ENCODE data around the gene CSGALNACT2. TPM values are rescaled to one million over a fixed set of nuclear protein-coding genes. Genes with fewer than 3 reads are reported as not detected.
A peak's percentile ranks its signal among the peaks of the same experiment; 100 is the strongest.
"Not testable (repeated sequence)": the region's sequence is repeated elsewhere in the genome, so short reads cannot be mapped to it uniquely, and the experiment has no call there.

CSGALNACT2 gene
- total RNA-seq, result 10 to 100 TPM; 38.0 to 39.7 TPM

GRCh38 chr10:43138021-43138756 lies at the start of gene CSGALNACT2:
Gene CSGALNACT2, plus strand, starts transcription at chr10:43138445. Its CDS starts 16,705 bp downstream, at chr10:43155150.
- peak within 1 kb of the TSS; percentile 100 for H3K27ac Mint-ChIP-seq
- H3K4me1 Mint-ChIP-seq, result peaks cover 73% of the 10 kb centered on the region
- peak within 1 kb of the TSS; percentile 97 for H3K4me3 Mint-ChIP-seq
- peaks cover 38% of the 10 kb centered on the region for H3K36me3 Mint-ChIP-seq
- ATAC-seq (peak; percentile 78), DNase-seq (peak; percentile 91)
- H3K27me3 Mint-ChIP-seq, result no peaks in the 10 kb centered on the region
- H3K9me3 Mint-ChIP-seq (ENCODE audit: low read depth), result no peaks in the 10 kb centered on the region
- CTCF ChIA-PET, result interaction anchor here (0.8 to 4.9 kb wide), 12 partner anchors 8 to 215 kb away, joined by 3 to 49 read pairs (median 4); no protein-coding TSS in a partner anchor

DNA sequence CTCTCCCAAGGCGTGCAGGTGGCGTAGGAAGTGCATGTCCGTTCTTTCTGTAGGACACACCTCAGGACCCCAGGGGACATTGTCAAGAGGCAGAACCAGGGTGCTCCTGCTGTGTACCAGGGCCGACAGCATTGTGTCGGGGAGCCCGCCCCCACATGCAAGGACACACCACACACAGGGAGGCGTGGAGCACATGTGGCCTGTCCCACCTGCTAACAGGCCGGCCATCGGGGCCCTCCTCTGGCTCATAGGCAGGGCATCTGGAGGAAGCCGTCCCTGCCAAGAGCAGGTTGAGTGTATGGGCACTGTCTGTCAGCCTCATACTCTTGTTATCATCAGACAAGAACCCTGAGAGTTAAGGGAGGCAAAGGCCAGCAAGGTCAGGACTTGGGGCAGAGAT lies 48.7 kb upstream of the CSGALNACT2 start:
- Mint-ChIP-seq H3K27me3 (peaks cover 16% of the 10 kb centered on the region), H3K4me1 (no peaks in the 10 kb centered on the region), H3K36me3 (no peaks in the 10 kb centered on the region), H3K27ac (no peak overlapping the region), H3K9me3 (ENCODE audit: low read depth) (no peaks in the 10 kb centered on the region), H3K4me3 (no peak overlapping the region)
- DNase-seq (no peak), ATAC-seq (no peak)
- CTCF ChIA-PET, result no interaction called here

- H3K27ac Mint-ChIP-seq, result no peak overlapping the region
- no peaks in the 10 kb centered on the region for H3K36me3 Mint-ChIP-seq
- ATAC-seq (no peak), DNase-seq (no peak)
- CTCF ChIA-PET, result no interaction called here
- H3K4me1 Mint-ChIP-seq, result no peaks in the 10 kb centered on the region
- no peak overlapping the region for H3K4me3 Mint-ChIP-seq
- peaks cover 16% of the 10 kb centered on the region for H3K27me3 Mint-ChIP-seq
- H3K9me3 Mint-ChIP-seq (ENCODE audit: low read depth), result no peaks in the 10 kb centered on the region
These were observed 48.1 kb upstream of the CSGALNACT2 start for GRCh38 chr10:43090188-43090587.

GRCh38 chr10:43090664-43091063 lies 47.6 kb upstream of the CSGALNACT2 start:
- CTCF ChIA-PET, result no interaction called here
- peaks cover 14% of the 10 kb centered on the region for H3K27me3 Mint-ChIP-seq
- ATAC-seq, result no peak
- no peaks in the 10 kb centered on the region for H3K4me1 Mint-ChIP-seq
- no peaks in the 10 kb centered on the region for H3K9me3 Mint-ChIP-seq (ENCODE audit: low read depth)
- no peak for DNase-seq
- H3K36me3 Mint-ChIP-seq, result no peaks in the 10 kb centered on the region
- no peak overlapping the region for H3K27ac Mint-ChIP-seq
- no peak overlapping the region for H3K4me3 Mint-ChIP-seq

- no peaks in the 10 kb centered on the region for H3K9me3 Mint-ChIP-seq (ENCODE audit: low read depth)
- CTCF ChIA-PET, result no interaction called here
- H3K27me3 Mint-ChIP-seq, result peaks cover 14% of the 10 kb centered on the region
- H3K4me1 Mint-ChIP-seq, result no peaks in the 10 kb centered on the region
- no peaks in the 10 kb centered on the region for H3K36me3 Mint-ChIP-seq
- no peak for ATAC-seq
- H3K4me3 Mint-ChIP-seq, result no peak overlapping the region
- no peak overlapping the region for H3K27ac Mint-ChIP-seq
- no peak for DNase-seq
These were observed 46.4 kb upstream of the CSGALNACT2 start for GRCh38 chr10:43091846-43092245.

DNA sequence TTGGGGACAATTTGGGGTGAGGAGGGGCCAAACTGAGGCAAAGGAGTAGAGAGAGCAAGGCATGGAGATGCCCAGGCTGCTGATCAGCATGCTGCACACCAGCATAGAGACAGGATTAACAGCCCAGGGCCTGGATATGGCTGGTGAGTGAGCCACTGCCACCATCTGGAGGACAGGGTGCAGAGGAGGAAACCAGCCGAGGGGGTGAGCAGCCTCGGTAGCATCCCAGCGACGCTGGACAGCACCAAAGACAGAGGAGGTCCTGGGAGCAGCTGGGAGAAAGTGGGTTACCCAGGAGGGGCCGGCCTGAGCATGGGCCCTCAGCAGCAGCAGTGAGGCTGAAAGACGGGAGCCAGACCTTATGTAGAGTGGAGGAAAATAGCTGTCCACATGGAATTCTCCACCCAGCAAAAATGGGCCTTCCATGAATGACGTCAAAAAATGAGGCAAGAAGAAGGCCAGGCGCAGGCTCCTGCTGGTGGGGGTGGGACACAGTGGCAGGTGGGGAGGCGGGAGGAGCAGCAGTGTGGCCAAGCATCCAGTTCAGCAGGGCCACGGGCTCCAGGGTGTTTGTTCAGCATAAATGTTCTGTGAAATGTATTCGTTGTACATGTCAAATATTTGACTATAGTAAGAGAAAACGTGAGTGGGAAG lies 44.7 kb upstream of the CSGALNACT2 start:
- ATAC-seq (no peak), DNase-seq (no peak)
- Mint-ChIP-seq H3K27ac (no peak overlapping the region), H3K36me3 (no peaks in the 10 kb centered on the region), H3K4me3 (no peak overlapping the region), H3K27me3 (peaks cover 14% of the 10 kb centered on the region), H3K4me1 (no peaks in the 10 kb centered on the region), H3K9me3 (ENCODE audit: low read depth) (no peaks in the 10 kb centered on the region)
- CTCF ChIA-PET, result interaction anchor here (1.9 kb wide), 1 partner anchor 8 kb away, joined by 4 read pairs; no protein-coding TSS in a partner anchor

DNA sequence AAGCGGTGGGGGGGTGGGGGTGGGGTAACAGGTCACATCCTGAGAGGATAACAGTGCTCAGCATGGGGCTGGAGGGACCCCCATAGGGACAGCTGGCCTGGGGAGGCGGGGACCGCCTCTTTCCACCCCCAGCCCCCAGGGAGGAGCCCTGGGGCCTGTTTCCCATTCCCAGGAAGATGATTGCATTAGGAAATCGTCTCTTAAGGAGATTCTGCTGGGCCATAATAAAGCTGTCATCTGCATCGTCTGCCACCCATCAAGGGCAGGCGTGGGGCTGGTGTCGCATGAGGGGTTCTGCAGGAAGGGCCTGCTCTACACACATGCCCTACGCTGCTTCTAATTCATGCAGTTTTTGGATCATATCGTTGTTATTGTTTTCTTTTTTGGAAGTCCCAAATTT lies 44.2 kb upstream of the CSGALNACT2 start:
- no peaks in the 10 kb centered on the region for H3K9me3 Mint-ChIP-seq (ENCODE audit: low read depth)
- H3K27ac Mint-ChIP-seq, result no peak overlapping the region
- H3K36me3 Mint-ChIP-seq, result no peaks in the 10 kb centered on the region
- DNase-seq (no peak), ATAC-seq (no peak)
- no peaks in the 10 kb centered on the region for H3K4me1 Mint-ChIP-seq
- no peak overlapping the region for H3K4me3 Mint-ChIP-seq
- CTCF ChIA-PET, result interaction anchor here (1.9 kb wide), 1 partner anchor 8 kb away, joined by 4 read pairs; no protein-coding TSS in a partner anchor
- H3K27me3 Mint-ChIP-seq, result peaks cover 14% of the 10 kb centered on the region

DNA sequence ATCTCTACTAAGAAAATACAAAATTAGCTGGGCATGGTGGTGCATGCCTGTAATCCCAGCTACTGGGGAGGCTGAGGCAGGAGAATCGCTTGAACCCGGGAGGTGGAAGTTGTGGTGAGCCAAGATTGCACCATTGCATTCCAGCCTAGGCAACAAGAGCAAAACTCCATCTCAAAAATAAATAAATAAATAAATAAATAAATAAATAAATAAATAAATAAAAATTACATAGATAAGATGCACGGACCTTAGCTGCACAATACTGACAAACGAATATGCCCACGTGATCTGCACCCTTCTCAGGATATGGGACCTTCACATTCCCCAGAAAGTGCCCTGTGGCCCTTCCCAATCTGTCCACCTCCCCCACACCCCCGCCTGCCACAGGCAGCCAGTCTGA lies 38.9 kb upstream of the CSGALNACT2 start:
- H3K9me3 Mint-ChIP-seq (ENCODE audit: low read depth); H3K4me3 Mint-ChIP-seq; H3K4me1 Mint-ChIP-seq; ATAC-seq; CTCF ChIA-PET; DNase-seq; H3K27ac Mint-ChIP-seq; H3K36me3 Mint-ChIP-seq: not testable (repeated sequence)
- peaks cover 24% of the 10 kb centered on the region for H3K27me3 Mint-ChIP-seq

DNA sequence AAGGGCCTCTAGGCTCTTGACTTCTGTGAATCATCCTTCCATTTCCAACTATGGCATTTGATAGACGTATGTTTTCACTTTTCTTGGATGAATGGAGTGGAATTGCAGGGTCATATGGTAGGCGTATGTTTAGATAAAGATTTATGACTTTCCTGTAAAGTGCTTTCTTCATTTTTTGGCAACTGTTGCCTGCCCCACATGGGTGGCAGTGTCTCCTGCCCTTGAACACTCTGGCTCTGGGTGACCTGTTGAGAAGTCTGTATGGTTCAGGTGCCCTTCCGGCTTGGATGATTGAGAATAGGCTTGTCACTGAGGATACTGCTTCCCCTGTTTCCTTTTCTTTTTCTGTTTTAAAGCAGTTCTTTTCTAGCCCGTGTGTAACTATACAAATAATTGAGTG lies 38.3 kb upstream of the CSGALNACT2 start:
- H3K4me3 Mint-ChIP-seq, result no peak overlapping the region
- no peak overlapping the region for H3K27ac Mint-ChIP-seq
- H3K36me3 Mint-ChIP-seq, result no peaks in the 10 kb centered on the region
- no peak for DNase-seq
- CTCF ChIA-PET, result no interaction called here
- peaks cover 5% of the 10 kb centered on the region for H3K4me1 Mint-ChIP-seq
- ATAC-seq, result no peak
- H3K9me3 Mint-ChIP-seq (ENCODE audit: low read depth), result no peaks in the 10 kb centered on the region
- peaks cover 25% of the 10 kb centered on the region for H3K27me3 Mint-ChIP-seq

DNA sequence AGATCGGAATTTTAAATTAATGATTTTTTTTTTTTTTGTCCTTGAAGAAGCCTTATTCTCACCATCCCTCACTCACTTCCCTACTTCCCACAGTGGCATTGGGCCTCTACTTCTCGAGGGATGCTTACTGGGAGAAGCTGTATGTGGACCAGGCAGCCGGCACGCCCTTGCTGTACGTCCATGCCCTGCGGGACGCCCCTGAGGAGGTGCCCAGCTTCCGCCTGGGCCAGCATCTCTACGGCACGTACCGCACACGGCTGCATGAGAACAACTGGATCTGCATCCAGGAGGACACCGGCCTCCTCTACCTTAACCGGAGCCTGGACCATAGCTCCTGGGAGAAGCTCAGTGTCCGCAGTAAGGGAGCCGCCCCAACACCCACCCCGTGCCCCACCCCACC lies 37.9 kb upstream of the CSGALNACT2 start:
- Mint-ChIP-seq H3K27me3 (peaks cover 28% of the 10 kb centered on the region), H3K4me1 (peaks cover 8% of the 10 kb centered on the region), H3K36me3 (no peaks in the 10 kb centered on the region), H3K27ac (no peak overlapping the region), H3K9me3 (ENCODE audit: low read depth) (no peaks in the 10 kb centered on the region), H3K4me3 (no peak overlapping the region)
- CTCF ChIA-PET, result no interaction called here
- no peak for DNase-seq
- no peak for ATAC-seq

- H3K4me3 Mint-ChIP-seq, result no peak overlapping the region
- CTCF ChIA-PET, result interaction anchor here (1.0 kb wide), 1 partner anchor 23 kb away, joined by 3 read pairs; no protein-coding TSS in a partner anchor
- no peaks in the 10 kb centered on the region for H3K36me3 Mint-ChIP-seq
- DNase-seq (no peak), ATAC-seq (no peak)
- H3K4me1 Mint-ChIP-seq, result peaks cover 26% of the 10 kb centered on the region
- no peaks in the 10 kb centered on the region for H3K9me3 Mint-ChIP-seq (ENCODE audit: low read depth)
- no peak overlapping the region for H3K27ac Mint-ChIP-seq
- H3K27me3 Mint-ChIP-seq, result peaks cover 28% of the 10 kb centered on the region
These were observed 36.0 kb upstream of the CSGALNACT2 start for GRCh38 chr10:43102063-43102828.

GRCh38 chr10:43105102-43105955 lies 32.9 kb upstream of the CSGALNACT2 start:
- Mint-ChIP-seq H3K4me3 (peak overlapping the region; percentile 70), H3K9me3 (ENCODE audit: low read depth) (no peaks in the 10 kb centered on the region), H3K4me1 (peaks cover 37% of the 10 kb centered on the region), H3K27me3 (peaks cover 25% of the 10 kb centered on the region), H3K36me3 (no peaks in the 10 kb centered on the region), H3K27ac (peak overlapping the region; percentile 52)
- DNase-seq (peak; percentile 80), ATAC-seq (peak; percentile 93)
- CTCF ChIA-PET, result interaction anchor here (0.6 to 3.1 kb wide), 13 partner anchors 14 to 351 kb away, joined by 3 to 11 read pairs (median 5); partner anchors contain the start of gene CSGALNACT2

DNA sequence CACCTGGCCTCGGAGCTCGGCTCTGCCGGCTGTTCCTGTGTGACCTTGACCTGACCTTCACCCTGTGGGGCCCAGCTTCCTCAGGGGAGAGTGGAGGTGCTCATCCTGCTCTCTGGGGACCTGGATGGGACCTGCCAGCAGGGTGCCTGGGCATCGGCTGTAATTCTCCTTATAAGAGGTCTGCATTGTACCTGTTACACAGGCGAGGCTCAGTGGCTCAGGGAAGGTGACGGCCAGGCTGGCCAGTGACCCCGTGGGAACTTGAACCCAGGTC lies 32.4 kb upstream of the CSGALNACT2 start:
- no peak for DNase-seq
- H3K9me3 Mint-ChIP-seq (ENCODE audit: low read depth), result no peaks in the 10 kb centered on the region
- H3K4me1 Mint-ChIP-seq, result peaks cover 42% of the 10 kb centered on the region
- H3K4me3 Mint-ChIP-seq, result no peak overlapping the region
- H3K27me3 Mint-ChIP-seq, result peaks cover 25% of the 10 kb centered on the region
- H3K27ac Mint-ChIP-seq, result peak overlapping the region; percentile 31
- H3K36me3 Mint-ChIP-seq, result no peaks in the 10 kb centered on the region
- ATAC-seq, result peak; percentile 5
- CTCF ChIA-PET, result interaction anchor here (1.0 to 3.1 kb wide), 6 partner anchors 15 to 352 kb away, joined by 3 to 11 read pairs (median 8); no protein-coding TSS in a partner anchor

Measured in activated CD8-positive, alpha-beta memory T cell treated with anti-CD3 and anti-CD28 coated beads, Interleukin-2, amount 10 ng/mL, durations not matched to agents 7 days and 5 days (primary cell).